Measurements from ENCODE around the gene GABBR2.

DNA sequence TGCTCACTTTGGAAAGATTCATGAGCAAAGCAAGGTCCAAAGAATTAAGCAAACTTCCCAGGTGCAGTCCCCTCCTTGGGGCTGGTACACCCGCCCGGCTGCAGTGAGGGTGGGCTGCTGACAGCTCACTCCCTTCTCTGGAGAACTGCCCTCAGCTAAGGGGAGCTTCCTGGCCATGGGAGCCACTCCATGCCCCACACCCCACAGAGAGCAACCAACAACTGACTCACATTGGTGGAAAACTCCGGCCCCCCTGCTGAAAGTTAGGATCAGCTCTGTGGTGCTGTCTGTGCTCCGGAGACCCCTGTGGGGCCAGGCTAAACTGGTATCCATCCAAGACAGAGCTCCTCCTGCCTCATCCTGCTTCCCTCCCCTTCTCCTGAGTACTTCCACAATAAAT, 223.0 kb downstream of the GABBR2 start:
- TF ChIP-seq, protein P1, sequence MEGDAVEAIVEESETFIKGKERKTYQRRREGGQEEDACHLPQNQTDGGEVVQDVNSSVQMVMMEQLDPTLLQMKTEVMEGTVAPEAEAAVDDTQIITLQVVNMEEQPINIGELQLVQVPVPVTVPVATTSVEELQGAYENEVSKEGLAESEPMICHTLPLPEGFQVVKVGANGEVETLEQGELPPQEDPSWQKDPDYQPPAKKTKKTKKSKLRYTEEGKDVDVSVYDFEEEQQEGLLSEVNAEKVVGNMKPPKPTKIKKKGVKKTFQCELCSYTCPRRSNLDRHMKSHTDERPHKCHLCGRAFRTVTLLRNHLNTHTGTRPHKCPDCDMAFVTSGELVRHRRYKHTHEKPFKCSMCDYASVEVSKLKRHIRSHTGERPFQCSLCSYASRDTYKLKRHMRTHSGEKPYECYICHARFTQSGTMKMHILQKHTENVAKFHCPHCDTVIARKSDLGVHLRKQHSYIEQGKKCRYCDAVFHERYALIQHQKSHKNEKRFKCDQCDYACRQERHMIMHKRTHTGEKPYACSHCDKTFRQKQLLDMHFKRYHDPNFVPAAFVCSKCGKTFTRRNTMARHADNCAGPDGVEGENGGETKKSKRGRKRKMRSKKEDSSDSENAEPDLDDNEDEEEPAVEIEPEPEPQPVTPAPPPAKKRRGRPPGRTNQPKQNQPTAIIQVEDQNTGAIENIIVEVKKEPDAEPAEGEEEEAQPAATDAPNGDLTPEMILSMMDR (IDR thresholded peaks at IDR 0.05), result no peak
- TF ChIP-seq, protein P2, sequence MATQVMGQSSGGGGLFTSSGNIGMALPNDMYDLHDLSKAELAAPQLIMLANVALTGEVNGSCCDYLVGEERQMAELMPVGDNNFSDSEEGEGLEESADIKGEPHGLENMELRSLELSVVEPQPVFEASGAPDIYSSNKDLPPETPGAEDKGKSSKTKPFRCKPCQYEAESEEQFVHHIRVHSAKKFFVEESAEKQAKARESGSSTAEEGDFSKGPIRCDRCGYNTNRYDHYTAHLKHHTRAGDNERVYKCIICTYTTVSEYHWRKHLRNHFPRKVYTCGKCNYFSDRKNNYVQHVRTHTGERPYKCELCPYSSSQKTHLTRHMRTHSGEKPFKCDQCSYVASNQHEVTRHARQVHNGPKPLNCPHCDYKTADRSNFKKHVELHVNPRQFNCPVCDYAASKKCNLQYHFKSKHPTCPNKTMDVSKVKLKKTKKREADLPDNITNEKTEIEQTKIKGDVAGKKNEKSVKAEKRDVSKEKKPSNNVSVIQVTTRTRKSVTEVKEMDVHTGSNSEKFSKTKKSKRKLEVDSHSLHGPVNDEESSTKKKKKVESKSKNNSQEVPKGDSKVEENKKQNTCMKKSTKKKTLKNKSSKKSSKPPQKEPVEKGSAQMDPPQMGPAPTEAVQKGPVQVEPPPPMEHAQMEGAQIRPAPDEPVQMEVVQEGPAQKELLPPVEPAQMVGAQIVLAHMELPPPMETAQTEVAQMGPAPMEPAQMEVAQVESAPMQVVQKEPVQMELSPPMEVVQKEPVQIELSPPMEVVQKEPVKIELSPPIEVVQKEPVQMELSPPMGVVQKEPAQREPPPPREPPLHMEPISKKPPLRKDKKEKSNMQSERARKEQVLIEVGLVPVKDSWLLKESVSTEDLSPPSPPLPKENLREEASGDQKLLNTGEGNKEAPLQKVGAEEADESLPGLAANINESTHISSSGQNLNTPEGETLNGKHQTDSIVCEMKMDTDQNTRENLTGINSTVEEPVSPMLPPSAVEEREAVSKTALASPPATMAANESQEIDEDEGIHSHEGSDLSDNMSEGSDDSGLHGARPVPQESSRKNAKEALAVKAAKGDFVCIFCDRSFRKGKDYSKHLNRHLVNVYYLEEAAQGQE (IDR thresholded peaks at IDR 0.05; ENCODE audit: insufficient read depth in 1 of 2, low read depth in 2 of 2, low read length in 1 of 2), result no peak
- no peak for TF ChIP-seq POLR2AphosphoS5 (IDR thresholded peaks at IDR 0.05; ENCODE audit: low read depth, low read length)
